Loucy (cell line): ENCODE results near the gene DVL3.

ENCODE experiments used
- H2AFZ ChIP-seq: fragments of 200-600 bp; sonication (generic); 2 replicates; pipeline ENCODE4 v1.6.0; 2016; ENCODE audit warnings: antibody characterized with exemption, mild to moderate bottlenecking, low read length, moderate library complexity
- H3F3A ChIP-seq: fragments of 200-600 bp; 2 replicates; pipeline ENCODE4 v1.6.0; 2016; ENCODE audit warnings: antibody characterized with exemption, low read depth, mild to moderate bottlenecking
- H3K27me3 ChIP-seq: fragments of 200-600 bp; sonication (generic); 2 replicates; pipeline ENCODE4 v1.6.1; 2014; ENCODE audit warnings: low read length, mild to moderate bottlenecking; ENCODE audit not compliant: insufficient read depth, poor library complexity, severe bottlenecking
- H3K36me3 ChIP-seq: fragments of 200-600 bp; sonication (generic); 2 replicates; pipeline ENCODE4 v1.6.1; 2016; ENCODE audit warnings: low read length; ENCODE audit not compliant: insufficient read depth
- H3K4me1 ChIP-seq: fragments of 200-600 bp; sonication (generic); 2 replicates; pipeline ENCODE4 v1.5.1; 2014; ENCODE audit warnings: low read length, mild to moderate bottlenecking; ENCODE audit not compliant: insufficient read depth, poor library complexity, severe bottlenecking
- H3K4me2 ChIP-seq: fragments of 200-600 bp; sonication (generic); 2 replicates; pipeline ENCODE4 v1.6.0; 2014; ENCODE audit warnings: antibody characterized with exemption, low read length, low read depth, mild to moderate bottlenecking; ENCODE audit not compliant: poor library complexity, severe bottlenecking
- H3K4me3 ChIP-seq: fragments of 200-600 bp; sonication (generic); 2 replicates; pipeline ENCODE4 v1.5.1; 2014; ENCODE audit warnings: low read length, mild to moderate bottlenecking, mixed read lengths; ENCODE audit not compliant: poor library complexity, severe bottlenecking
- H3K79me2 ChIP-seq: fragments of 200-600 bp; sonication (generic); 2 replicates; pipeline ENCODE4 v1.6.1; 2014; ENCODE audit warnings: low read length; ENCODE audit not compliant: insufficient read depth
- H3K9ac ChIP-seq: fragments of 200-600 bp; sonication (generic); 2 replicates; pipeline ENCODE4 v1.6.0; 2014; ENCODE audit warnings: mild to moderate bottlenecking, low read depth, low read length, moderate library complexity; ENCODE audit not compliant: poor library complexity, severe bottlenecking
- H3K9me2 ChIP-seq: fragments of 200-600 bp; sonication (generic); replicated peaks from 2 replicates; pipeline ENCODE4 v1.6.1; 2016; ENCODE audit warnings: low read depth, low read length, mixed read lengths
- H3K9me3 ChIP-seq: fragments of 200-600 bp; sonication (generic); 2 replicates; pipeline ENCODE4 v1.6.1; 2014; ENCODE audit warnings: mild to moderate bottlenecking, antibody characterized with exemption, low read length, low read depth; ENCODE audit not compliant: insufficient read depth
- H4K20me1 ChIP-seq: fragments of 200-600 bp; sonication (generic); 2 replicates; pipeline ENCODE4 v1.6.0; 2014; ENCODE audit warnings: antibody characterized with exemption, low read length, mild to moderate bottlenecking; ENCODE audit not compliant: insufficient read depth, poor library complexity, severe bottlenecking
- CTCF ChIP-seq: fragments of 200-600 bp; sonication (generic); conservative IDR thresholded peaks from 2 replicates; pipeline ENCODE4 v1.5.1; 2014; ENCODE audit warnings: mild to moderate bottlenecking, antibody characterized with exemption, low read length
- EZH2phosphoT487 ChIP-seq: fragments of 200-600 bp; IDR thresholded peaks from 2 replicates; pipeline ENCODE4 v1.6.1; 2018; ENCODE audit warnings: antibody characterized with exemption, mild to moderate bottlenecking, moderate library complexity, borderline replicate concordance

The DVL3 gene

GRCh38 chr3:184192889-184193288 lies 37.7 kb downstream of the DVL3 start:
- peaks cover 31% of the 10 kb centered on the region for H3K79me2 ChIP-seq
- no peaks in the 10 kb centered on the region for H3F3A ChIP-seq
- H3K4me3 ChIP-seq = no peak overlapping the region
- no peak overlapping the region for H2AFZ ChIP-seq
- H3K4me1 ChIP-seq = peaks cover under 1% of the 10 kb centered on the region
- no peaks in the 10 kb centered on the region for H4K20me1 ChIP-seq
- no peaks in the 10 kb centered on the region for H3K9me3 ChIP-seq
- TF ChIP-seq CTCF (no peak), EZH2phosphoT487 (no peak)
- H3K36me3 ChIP-seq = peaks cover 59% of the 10 kb centered on the region; the same call in 1 of the 2 replicates
- H3K9ac ChIP-seq = no peak overlapping the region
- H3K27me3 ChIP-seq = no peaks in the 10 kb centered on the region
- no peaks in the 10 kb centered on the region for H3K9me2 ChIP-seq
- H3K4me2 ChIP-seq = no peak overlapping the region

- no peaks in the 10 kb centered on the region for H4K20me1 ChIP-seq
- H3K9me3 ChIP-seq = no peaks in the 10 kb centered on the region
- no peaks in the 10 kb centered on the region for H3F3A ChIP-seq
- peaks cover 58% of the 10 kb centered on the region; the same call in 1 of the 2 replicates for H3K36me3 ChIP-seq
- H2AFZ ChIP-seq = no peak overlapping the region
- TF ChIP-seq EZH2phosphoT487 (no peak), CTCF (no peak)
- H3K4me3 ChIP-seq = no peak overlapping the region
- no peaks in the 10 kb centered on the region for H3K4me1 ChIP-seq
- no peaks in the 10 kb centered on the region for H3K27me3 ChIP-seq
- H3K4me2 ChIP-seq = no peak overlapping the region
- H3K9me2 ChIP-seq = no peaks in the 10 kb centered on the region
- H3K9ac ChIP-seq = no peak overlapping the region
- peaks cover 19% of the 10 kb centered on the region; the same call in 1 of the 2 replicates for H3K79me2 ChIP-seq
Observed at GRCh38 chr3:184193991-184194539, 38.9 kb downstream of the DVL3 start.

- no peaks in the 10 kb centered on the region for H3K9me2 ChIP-seq
- H3K79me2 ChIP-seq = no peaks in the 10 kb centered on the region
- peaks cover 34% of the 10 kb centered on the region; the same call in 1 of the 2 replicates for H3K36me3 ChIP-seq
- no peak overlapping the region for H3K4me3 ChIP-seq
- TF ChIP-seq EZH2phosphoT487 (no peak), CTCF (no peak)
- H4K20me1 ChIP-seq = no peaks in the 10 kb centered on the region
- H3K9ac ChIP-seq = no peak overlapping the region
- no peaks in the 10 kb centered on the region for H3K27me3 ChIP-seq
- no peaks in the 10 kb centered on the region for H3K4me1 ChIP-seq
- H2AFZ ChIP-seq = no peak overlapping the region
- H3K4me2 ChIP-seq = no peak overlapping the region
- H3F3A ChIP-seq = no peaks in the 10 kb centered on the region
- no peaks in the 10 kb centered on the region for H3K9me3 ChIP-seq
Observed at GRCh38 chr3:184196536-184196935, 41.4 kb downstream of the DVL3 start.
